Fibroblast of skin of back (primary cell): Measurements from ENCODE around the gene SUPT4H1.
"Not testable (repeated sequence)": the region's sequence is repeated elsewhere in the genome, so short reads cannot be mapped to it uniquely, and the experiment has no call there.

Source experiments
- DNase-seq: peaks from one replicate; pipeline ENCODE4 v3.0.0-alpha.2; 2013

SUPT4H1 gene

DNA sequence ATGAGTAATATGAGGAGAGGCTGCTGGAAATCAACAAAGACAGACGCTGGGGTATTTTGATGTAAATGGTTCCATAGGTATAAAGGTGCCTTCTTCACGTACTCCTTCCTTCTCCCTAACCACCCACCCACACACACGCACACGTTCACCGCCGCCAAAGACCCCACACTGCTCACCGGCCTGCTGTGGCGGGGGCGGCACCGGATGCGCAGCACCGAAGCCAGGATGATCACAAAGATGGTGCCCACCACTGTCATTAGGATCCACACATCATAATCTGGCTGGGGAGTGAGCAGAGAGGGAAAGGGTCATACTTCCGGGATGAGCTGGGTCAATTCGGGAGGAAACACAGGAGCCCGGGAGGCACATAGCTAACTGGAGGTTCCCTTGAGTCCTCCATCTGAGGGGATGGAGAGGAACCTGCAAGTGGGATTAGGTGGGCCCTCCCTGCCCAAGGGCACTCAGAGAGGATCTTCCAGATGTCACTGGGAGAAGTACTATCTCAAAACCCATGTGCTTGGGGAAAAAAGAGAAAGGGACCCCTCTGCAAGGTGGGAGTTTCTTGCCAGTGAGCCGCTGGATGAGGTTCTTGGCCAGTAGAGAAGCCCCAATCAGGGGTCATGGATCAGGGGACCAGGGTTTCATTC is 10.5 kb upstream of the SUPT4H1 start:
- no peak for DNase-seq

DNA sequence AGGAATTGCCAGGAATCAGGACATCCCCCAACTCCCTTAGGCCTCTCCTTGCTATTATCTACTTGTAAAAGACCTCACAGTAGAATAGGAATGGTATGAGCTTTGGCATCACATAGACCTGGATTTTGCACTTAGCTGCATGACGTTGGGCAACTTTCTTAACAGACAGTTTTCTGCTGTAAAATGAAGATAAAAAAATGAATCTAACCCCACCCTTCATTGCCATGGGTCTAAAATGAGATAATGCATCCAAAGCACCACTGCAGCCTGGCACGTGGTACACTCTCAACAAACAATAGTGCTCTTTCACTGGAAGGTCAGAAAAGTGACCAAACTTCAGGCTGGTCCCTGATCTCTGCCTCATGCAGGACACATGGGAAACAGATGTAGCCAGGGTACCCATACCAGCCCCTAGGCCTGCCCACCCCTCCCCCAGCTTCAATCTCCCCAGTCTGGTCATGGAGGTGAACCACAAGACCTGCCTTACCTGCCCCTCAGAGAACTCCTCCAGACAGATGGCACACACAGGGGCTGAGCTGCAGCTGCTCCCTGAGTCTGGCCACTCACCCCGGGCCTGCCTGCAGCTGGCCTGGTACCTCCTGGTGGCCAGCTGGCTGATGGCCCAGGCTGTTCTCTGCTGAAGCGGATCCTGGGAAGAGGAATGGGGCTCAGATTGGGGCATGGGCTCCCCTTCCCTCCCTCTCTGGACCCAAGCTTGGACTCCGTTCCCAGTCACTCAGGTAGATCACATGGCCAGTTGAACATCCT is 8.5 kb upstream of the SUPT4H1 start:
- DNase-seq: no peak

DNA sequence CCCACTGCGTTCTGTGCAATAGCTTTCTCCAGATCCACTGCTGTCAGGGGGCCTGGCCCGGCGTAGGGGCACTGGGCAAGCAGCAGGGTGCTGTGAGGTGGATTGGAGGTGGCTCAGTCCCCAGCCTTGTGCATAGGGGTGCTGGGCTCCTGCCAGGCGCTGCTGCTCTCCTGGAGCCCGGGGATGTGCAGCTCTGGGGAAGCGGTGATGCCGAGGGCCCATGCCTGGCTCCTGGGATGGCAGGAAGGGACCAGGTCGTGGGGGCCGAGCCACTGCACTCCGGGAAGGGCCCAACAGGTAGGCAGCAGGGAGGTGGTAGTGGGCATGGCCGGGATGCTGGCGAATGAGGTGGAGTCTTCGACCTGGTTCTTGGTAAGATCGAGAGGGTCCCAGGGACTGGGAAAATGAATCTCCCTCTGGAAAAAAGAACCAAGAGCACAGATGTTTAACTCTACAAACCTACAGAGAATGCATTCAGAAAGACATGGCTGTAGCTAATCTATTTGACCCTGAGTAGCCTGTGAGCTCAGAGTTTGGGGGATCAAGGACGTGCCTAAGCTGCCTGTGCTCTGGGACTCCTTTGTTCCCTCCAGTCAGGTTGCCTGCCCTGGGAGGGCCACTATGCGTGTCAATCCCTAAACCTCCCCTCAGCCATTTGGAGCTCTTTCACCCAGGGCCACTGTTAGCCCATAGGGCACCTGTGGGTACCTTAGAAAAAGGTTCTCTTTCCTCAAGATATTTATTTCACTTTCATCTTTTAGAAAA is 6.6 kb upstream of the SUPT4H1 start:
- DNase-seq: no peak

DNA sequence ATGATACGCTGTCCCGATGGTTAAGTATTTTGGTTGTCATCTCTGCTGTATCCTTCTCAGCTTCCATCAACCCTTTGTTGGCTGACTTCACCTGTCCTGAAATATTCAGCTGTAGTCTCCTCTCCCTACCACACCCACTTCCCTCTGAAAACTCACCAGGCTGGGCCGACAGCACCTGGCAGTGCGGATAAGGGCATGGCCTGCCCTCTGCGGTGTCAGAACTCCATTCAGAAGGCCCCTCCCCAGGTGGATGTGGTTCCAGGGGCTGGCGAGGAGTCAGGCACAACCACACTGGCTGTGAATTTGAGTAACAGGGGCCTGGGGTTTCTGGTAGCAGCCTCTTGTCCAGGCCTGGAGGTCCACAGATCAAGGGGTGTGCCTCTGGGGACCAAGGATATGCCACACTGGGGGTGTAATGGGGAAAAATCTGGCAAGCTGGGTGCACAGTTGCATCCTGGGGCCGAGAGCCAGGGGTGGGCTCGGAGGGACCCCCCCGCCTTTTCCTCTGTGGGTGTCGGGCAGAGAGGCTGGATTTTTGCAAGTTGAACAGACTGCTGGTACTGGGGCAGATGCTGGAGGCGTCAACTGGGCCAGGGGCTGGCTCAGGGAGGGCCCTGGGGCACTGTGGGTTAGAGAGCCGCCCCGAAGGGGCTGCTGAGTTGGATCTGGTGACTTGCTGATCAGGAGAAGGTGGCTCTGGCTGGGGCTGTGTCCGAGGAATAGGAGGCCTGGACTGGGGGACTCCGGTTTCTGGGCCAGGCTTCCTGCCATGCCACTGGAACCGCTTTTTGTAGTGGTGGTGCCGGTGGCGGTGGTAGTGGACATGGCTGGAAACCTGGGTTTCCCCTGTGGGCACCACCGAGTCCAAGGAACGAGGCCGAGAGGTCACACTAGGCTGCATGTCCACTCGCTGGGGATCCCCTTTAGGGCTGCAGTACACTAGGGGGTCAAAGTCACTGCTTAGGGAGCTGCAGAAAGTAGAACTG is 5.6 kb upstream of the SUPT4H1 start:
- DNase-seq: no peak

DNA sequence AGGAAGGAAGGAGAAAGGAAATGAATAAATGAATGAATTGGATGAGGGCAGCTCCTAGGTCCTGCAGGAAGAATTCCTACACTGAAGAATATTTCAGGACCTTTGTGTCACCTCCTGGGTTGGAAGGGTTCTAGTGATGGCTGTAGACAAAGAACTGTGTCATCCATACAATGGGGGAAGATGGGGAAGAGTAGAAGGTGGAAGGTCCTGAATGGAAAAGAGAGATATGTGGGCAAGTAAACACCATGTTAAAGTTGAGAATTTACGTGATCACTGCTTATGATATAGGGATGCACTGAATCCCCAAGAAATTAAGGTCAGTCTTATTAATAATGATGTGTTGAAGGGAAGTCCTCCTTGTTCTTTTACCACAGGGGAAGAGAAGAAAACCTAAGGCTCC is 4.2 kb upstream of the SUPT4H1 start:
- no peak for DNase-seq

DNA sequence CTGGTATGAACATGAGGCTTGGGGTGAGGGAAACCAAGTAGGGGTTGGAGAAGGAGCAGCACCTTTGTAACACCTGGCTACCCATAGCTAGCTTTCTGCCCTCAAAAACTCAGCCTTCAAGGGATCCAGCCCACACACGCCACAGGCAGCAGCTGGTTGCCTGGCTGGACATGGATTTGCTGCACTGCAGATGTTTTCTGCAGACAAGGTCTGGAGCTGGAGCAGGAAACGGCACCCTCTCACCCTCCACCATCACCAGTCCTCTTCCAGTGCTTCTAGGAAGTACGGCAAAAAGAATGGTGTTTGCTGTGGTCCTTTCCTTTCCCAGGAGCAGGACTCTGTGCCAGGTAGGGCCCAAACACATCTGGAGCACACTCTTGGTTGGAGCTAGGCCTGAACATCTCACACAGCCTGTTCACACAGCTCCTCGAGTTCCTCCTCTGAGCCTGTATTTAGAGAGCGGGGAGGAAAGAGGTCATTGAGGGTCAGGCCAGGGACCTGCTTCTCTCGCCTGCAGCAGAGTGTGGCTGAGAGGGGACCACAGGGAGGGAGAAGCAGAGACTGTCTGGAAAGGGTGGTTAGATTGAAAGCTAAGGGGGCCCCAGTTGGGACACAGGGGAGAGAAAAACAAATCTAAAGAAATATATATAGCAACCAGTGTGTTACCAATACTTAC is 2.7 kb upstream of the SUPT4H1 start:
- no peak for DNase-seq

DNA sequence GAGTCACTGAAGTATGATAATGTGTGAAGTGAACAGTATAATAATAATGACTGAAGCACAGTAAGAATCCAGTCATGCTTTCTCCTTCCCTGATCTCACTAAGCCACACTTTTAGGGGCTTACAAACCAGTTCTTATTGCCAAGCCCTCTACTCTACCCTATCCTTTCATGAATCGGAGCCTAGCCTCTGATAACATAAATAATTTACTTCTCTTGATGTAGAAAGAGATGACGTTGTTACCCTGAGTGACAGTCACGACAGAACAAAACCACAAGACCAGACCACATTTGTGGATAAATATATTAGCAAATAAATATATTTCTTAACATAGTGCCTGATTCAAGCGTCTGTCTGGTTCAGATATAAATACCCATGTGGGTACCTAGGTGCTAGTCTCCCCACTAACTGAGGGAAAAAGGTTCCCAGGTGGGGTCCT is 1.4 kb upstream of the SUPT4H1 start:
- no peak for DNase-seq

DNA sequence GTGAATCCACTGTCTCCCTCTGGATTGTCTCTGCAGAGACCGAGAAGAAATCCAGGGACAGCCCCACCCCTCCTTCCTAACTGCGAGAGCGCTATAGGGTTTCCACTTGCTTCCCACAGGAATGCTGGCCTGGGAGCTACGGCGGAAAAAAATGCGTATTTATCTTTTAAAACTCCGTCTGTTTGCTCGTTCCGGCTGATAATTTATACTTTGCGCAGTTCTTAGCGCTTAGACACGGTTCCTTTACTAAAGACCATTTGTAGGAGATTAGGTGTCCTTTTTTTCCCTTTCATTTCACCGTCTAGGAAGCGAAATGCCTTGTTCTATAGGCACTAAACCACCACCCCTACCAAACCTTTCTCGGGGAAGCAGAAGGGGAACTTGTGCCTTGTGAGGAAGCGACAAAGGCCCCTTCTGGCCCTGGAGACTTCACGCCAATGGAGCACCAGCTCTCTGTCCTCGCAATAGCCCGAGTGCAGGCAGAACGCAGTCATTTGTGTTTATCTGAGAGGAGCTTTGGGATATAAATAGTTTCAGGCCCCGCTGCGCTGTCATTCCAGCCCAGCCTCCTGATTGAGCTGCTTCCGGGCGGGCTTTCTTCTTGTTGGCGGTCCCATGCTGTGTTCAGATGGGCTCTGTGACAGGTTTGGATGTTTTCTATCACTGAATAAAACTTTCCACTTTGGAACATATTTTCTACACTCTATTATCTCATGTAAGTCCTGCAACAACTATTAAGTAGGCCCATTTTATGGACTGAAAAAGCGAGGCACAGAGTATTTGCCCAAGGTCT is 791 bp upstream of the SUPT4H1 start:
- peak; percentile 66 for DNase-seq

DNA sequence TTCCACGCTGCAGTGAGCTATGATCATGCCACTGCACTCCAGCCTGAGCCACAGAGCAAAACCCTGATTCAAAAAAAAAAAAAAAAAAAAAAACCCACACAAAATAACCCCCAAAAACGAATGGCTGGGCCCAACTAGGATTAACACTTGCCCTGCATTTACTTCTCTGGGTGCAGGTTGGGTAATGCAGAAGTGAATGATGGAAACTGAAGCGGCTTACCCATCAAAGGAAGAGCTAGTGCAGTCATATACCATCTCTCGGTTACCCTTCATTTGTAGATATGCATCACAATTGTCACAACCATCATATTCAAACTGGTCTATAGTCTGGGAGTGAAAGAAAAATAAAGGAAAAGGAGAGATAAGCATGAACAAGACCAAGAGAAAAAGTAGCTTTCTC is 819 bp downstream of the SUPT4H1 start:
- DNase-seq: no peak

DNA sequence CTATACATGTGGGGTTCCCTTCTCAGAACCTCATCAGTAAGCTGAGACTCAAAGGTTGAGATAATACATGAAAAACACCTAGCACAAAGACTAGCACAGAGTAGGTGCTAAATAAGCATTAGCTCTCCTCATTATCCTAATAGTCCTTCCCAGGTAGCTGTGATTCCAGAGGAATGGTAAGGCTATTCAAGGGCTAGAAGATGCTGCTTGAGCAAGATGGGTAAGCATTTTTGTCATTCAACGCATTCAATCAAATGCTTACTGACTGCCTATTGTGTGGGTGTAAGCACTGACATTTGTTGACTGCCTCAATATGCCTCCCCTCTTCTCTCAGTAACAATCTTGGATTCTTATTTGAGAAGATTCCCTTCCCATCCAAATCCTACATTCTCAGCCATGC is 4.0 kb downstream of the SUPT4H1 start:
- DNase-seq: no peak

DNA sequence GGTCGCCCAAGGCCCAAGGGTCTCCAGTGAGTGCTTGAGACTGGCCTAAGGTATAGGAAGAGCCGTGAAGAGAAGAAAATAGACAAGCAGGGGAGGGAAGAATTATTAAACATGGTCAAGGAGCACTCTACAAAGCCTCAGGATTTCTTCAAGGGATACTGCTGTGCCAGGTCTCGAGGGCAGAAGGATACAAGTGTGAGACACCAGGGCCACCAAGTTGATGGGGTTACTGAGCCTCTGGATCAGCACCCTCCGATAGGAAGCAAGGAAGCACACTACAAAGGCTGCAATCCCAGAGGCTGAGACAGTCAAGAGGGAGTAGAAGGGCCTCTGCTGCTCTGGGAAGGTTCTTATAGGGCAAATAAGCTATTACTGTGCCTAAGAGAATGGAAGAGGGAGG is 6.5 kb downstream of the SUPT4H1 start:
- no peak for DNase-seq

DNA sequence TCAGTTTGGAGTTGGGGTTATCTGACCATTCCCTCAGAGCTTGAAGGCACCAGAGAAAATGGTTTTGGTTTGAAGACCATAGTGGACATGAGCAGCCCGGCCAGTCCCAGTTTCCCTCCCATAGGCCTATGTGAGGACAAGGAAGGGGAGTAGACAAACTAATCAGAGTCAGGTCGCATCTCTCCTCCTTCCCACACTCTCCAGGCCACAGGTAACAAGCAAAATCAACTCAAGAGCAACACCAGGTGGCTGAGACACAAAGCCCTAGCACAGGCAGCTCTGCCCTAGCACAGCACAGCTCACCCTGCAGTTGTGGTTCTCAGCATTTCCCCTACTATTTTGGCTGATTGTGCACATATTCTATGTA is 7.2 kb downstream of the SUPT4H1 start:
- no peak for DNase-seq

DNA sequence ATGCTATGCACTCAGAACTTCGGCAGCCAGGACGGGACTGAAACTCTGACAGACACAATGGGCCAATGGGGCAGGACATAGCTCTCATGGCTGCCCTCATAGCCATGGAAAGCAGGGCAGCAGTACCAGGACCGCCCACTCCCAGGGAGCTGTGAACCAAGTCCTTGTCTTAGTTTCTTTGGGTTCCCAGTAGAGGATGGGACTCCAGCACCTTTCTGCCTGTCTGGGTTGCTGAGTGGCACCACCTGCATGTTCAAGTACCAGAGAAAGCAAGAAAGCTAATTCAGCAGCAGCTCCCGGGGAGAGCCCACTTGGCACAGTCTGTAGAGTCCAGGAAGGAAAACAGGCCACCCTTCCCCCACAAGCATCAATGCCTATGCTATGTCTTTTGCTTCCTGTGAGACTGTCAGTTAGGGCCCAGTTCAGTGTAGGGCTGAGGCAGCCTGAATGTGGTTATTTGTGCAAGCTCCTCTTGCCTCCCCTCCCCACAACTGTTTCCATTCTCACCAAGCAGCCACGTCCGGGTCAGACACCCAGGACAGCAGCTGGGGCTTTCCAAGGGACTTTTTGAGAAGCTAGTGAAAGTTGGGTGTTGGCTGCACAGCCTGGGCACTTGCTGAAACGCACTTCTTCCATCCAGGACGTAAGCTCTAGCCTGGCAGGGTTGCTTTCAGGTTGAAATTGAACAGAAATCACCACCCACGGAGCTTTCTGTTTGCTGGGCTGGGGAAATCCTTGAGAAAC is 7.8 kb downstream of the SUPT4H1 start:
- DNase-seq: no peak

DNA sequence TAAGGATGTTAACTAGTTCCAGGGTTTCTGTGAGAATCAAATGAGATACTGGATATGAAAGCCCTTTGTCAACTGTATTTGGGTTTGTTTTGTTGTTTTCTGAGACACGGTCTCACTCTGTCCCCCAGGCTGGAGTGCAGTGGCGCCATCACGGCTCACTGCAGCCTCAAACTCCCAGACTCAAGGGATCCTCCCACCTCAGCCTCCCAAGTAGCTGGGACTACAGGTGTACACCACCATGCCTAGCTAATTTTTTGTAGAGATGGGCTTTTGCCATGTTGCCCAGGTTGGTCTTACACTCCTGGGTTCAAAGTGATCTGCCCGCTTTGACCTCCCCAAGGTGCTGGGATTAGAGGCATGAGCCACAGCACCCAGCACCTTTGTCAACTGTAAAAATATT is 8.9 kb downstream of the SUPT4H1 start:
- no peak for DNase-seq

DNA sequence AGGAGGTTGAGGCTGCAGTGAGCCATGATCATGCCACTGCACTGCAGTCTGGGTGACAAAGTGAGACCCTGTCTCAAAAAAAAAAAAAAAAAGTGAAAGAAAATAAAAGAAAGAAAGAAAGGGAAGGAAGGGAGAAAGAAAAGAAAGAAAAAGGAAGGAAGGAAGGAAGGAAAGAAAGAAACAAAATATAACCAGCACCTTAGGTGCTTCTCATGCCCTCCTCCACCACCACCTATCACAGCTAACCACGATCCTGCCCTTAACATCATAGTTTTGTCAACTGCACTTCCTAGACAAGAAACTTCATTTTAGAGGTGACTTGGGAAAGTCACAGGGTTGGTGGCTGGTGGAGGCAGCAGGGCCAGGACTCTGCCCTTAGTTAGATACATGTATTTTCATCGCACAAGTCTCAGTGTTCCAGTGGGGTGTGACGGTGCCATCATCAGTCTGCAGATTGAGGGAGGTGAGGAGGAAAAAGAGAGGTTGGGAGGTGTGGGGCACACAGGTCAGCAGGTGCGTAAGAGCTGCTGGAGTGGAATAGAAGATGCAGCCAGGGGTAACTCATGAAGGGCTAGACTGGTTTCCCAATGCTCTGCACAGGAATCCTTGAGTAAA is 10.0 kb downstream of the SUPT4H1 start:
- DNase-seq: no peak

DNA sequence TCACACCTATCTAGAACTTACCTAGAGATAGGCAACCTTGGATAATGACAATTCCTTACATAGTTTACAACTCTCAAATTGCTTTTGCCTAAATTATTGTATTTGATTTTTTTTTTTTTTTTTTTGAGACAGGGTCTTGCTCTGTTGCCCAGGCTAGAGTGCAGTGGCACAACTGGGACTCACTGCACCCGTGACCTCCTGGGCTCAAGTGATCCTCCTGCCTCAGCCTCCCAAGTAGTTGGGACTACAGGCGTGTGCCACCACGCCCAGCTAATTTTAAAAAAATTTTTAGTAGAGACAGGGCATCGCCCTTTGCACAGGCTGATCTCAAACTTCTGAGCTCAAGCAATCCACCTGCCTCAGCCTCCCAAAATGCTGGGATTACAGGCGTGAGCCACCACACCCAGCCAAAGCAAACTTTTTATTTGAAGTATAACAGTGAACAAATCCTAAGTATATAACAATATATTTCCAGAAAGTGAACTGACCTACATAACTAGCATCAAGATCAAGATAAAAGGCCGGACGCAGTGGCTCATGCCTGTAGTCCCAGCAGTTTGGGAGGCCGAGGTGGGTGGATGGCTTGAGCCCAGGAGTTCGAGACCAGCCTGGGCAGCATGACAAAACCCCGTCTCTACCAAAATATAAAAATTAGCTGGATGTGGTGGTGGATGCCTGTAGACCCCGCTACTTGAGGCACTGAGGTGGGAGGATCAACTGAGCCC is 10.7 kb downstream of the SUPT4H1 start:
- not testable (repeated sequence) for DNase-seq

DNA sequence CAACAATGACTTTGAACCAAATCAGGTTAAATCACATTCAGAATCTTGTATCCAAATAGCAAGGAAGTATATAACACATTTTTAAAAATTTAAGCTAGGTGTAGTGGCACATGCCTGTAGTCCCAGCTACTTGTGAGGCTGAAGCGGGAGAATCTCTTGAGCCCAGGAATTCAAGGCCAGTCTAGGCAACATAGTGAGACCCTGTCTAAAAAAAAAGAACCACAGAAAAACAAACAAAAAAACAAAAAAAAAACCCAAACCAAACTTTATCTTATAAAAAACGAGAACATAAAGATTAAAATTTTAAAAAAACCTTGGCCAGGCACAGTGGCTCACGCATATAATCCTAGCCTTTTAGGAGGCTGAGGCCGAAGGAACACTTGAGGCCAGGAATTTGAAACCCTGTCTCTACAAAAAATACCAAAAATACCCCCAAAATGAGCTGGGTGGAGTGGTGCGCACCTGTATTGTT is 11.6 kb downstream of the SUPT4H1 start:
- no peak for DNase-seq

DNA sequence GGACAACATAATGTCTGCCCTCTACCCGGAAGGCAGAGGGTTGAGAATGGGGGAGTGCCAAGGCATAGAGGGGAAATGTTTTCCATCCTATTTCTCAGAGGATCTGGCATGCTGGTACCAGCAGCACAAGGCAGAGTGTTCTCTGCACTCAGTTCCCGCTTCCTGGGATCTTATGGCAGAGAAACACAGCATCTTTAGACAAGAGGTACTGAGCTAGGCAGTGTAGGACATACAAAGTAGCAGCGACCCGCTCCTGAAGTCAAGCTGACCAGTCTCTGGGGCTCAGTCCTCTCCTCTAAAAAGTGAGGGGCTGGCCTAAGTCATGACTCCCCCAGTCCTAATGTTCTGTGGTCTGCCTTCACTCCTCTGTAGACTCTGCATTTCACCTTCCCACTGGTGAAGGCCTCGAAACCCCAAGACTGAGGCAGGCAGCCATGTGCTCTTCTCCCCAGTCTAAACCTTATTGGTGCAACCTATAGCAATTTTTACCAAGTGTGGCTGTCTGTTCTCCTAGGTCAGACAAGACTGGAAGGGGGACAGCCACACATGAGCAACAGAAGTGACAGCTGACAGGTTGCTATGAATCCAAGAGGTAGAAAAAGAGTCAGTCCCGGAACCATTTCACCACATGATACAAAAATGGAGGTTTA is 12.1 kb downstream of the SUPT4H1 start:
- DNase-seq: no peak
